Smooth muscle cell (in vitro differentiated cells): Measurements from ENCODE around the gene ANKK1. TPM values are rescaled to one million over a fixed set of nuclear protein-coding genes. Genes with fewer than 3 reads are reported as not detected.
A peak's percentile ranks its signal among the peaks of the same experiment; 100 is the strongest.

Experiments
- DNase-seq: peaks from one replicate; lab custom pipeline; 2025; ENCODE audit not compliant: unreplicated experiment; lab: John Stamatoyannopoulos, UW
- H2AFZ ChIP-seq: fragments of 200-600 bp; sonication (generic); 2 replicates; pipeline ENCODE4 v1.6.0; 2016; ENCODE audit warnings: antibody characterized with exemption, low read depth, mild to moderate bottlenecking
- H3F3A ChIP-seq: fragments of 200-600 bp; sonication (generic); 2 replicates; pipeline ENCODE4 v1.6.0; 2017; ENCODE audit warnings: antibody characterized with exemption, low read depth
- H3K27ac ChIP-seq: fragments of 200-600 bp; sonication (generic); 2 replicates; pipeline ENCODE4 v1.5.1; 2016; ENCODE audit warnings: low read depth, mild to moderate bottlenecking
- H3K27me3 ChIP-seq: fragments of 200-600 bp; sonication (generic); 2 replicates; pipeline ENCODE4 v1.6.1; 2016; ENCODE audit warnings: low read depth, mild to moderate bottlenecking
- H3K36me3 ChIP-seq: fragments of 200-600 bp; sonication (generic); 2 replicates; pipeline ENCODE4 v1.5.1; 2016; ENCODE audit warnings: low read depth
- H3K4me1 ChIP-seq: fragments of 200-600 bp; sonication (generic); 2 replicates; pipeline ENCODE4 v1.5.1; 2016; ENCODE audit warnings: low read depth
- H3K4me2 ChIP-seq: fragments of 200-600 bp; sonication (generic); 2 replicates; pipeline ENCODE4 v1.6.0; 2016; ENCODE audit warnings: mild to moderate bottlenecking
- H3K4me3 ChIP-seq: fragments of 200-600 bp; sonication (generic); 2 replicates; pipeline ENCODE4 v1.5.1; 2016; ENCODE audit warnings: mild to moderate bottlenecking
- H3K79me2 ChIP-seq: fragments of 200-600 bp; sonication (generic); 2 replicates; pipeline ENCODE4 v1.6.0; 2016; ENCODE audit warnings: low read depth, mild to moderate bottlenecking
- H3K9ac ChIP-seq: fragments of 200-600 bp; sonication (generic); 2 replicates; pipeline ENCODE4 v1.6.0; 2016; ENCODE audit warnings: low read depth
- H3K9me3 ChIP-seq: fragments of 200-600 bp; sonication (generic); replicated peaks from 2 replicates; pipeline ENCODE4 v1.5.1; 2016; ENCODE audit warnings: low read depth
- H4K20me1 ChIP-seq: fragments of 200-600 bp; sonication (generic); 2 replicates; pipeline ENCODE4 v1.6.0; 2016; ENCODE audit warnings: low read depth
- WGBS: methylation state at CpG from one replicate; pipeline ENCODE4 v1.1.7; 2016; ENCODE audit warnings: low lambda C conversion rate; 5-methylcytosine and 5-hydroxymethylcytosine counted together
- polyA plus RNA-seq: library from polyadenylated mRNA; unstranded; fragments of >200 nt; fragmentation: Nextera tagmentation; extraction: Ambion mirVana; gene quantifications from 2 replicates; pipeline ENCODE4 v1.2.1, GENCODE V29; 2016
- total RNA-seq: library from RNA; depleted of rRNA; stranded (reverse); fragments of >200 nt; gene quantifications from 2 replicates; pipeline ENCODE4 v1.2.3, GENCODE V29; 2014
- TF ChIP-seq, protein P1 (sequence below): fragments of 200-600 bp; sonication (generic); IDR thresholded peaks from 2 replicates; pipeline ENCODE4 v1.5.1; 2017; ENCODE audit warnings: borderline replicate concordance, mild to moderate bottlenecking, antibody characterized with exemption; ENCODE audit not compliant: insufficient read depth, poor library complexity, severe bottlenecking

Gene ANKK1, protein sequence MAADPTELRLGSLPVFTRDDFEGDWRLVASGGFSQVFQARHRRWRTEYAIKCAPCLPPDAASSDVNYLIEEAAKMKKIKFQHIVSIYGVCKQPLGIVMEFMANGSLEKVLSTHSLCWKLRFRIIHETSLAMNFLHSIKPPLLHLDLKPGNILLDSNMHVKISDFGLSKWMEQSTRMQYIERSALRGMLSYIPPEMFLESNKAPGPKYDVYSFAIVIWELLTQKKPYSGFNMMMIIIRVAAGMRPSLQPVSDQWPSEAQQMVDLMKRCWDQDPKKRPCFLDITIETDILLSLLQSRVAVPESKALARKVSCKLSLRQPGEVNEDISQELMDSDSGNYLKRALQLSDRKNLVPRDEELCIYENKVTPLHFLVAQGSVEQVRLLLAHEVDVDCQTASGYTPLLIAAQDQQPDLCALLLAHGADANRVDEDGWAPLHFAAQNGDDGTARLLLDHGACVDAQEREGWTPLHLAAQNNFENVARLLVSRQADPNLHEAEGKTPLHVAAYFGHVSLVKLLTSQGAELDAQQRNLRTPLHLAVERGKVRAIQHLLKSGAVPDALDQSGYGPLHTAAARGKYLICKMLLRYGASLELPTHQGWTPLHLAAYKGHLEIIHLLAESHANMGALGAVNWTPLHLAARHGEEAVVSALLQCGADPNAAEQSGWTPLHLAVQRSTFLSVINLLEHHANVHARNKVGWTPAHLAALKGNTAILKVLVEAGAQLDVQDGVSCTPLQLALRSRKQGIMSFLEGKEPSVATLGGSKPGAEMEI
- total RNA-seq: 0.13 TPM in 1 of 2 replicates, not detected in the other
- polyA plus RNA-seq: 0.74 TPM in 1 of 2 replicates, not detected in the other

- no peak within 1 kb of the TSS for H3K27ac ChIP-seq
- H3K36me3 ChIP-seq: no peaks in the 10 kb centered on the region
- peak within 1 kb of the TSS; percentile 77 for H3K4me2 ChIP-seq
- peaks cover 39% of the 10 kb centered on the region for H3K27me3 ChIP-seq
- no peaks in the 10 kb centered on the region for H3K9me3 ChIP-seq
- TF ChIP-seq, protein P1, sequence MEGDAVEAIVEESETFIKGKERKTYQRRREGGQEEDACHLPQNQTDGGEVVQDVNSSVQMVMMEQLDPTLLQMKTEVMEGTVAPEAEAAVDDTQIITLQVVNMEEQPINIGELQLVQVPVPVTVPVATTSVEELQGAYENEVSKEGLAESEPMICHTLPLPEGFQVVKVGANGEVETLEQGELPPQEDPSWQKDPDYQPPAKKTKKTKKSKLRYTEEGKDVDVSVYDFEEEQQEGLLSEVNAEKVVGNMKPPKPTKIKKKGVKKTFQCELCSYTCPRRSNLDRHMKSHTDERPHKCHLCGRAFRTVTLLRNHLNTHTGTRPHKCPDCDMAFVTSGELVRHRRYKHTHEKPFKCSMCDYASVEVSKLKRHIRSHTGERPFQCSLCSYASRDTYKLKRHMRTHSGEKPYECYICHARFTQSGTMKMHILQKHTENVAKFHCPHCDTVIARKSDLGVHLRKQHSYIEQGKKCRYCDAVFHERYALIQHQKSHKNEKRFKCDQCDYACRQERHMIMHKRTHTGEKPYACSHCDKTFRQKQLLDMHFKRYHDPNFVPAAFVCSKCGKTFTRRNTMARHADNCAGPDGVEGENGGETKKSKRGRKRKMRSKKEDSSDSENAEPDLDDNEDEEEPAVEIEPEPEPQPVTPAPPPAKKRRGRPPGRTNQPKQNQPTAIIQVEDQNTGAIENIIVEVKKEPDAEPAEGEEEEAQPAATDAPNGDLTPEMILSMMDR: peak; percentile 29
- WGBS: 13% methylated on average over 46 of the region's 46 CpGs
- H3F3A ChIP-seq: no peaks in the 10 kb centered on the region
- DNase-seq: no peak
- H3K4me1 ChIP-seq: peaks cover 6% of the 10 kb centered on the region
- no peaks in the 10 kb centered on the region for H3K79me2 ChIP-seq
- no peaks in the 10 kb centered on the region for H4K20me1 ChIP-seq
- H3K4me3 ChIP-seq: peak within 1 kb of the TSS; percentile 35
- no peak within 1 kb of the TSS for H3K9ac ChIP-seq
- peak within 1 kb of the TSS; percentile 31 for H2AFZ ChIP-seq
Measured at GRCh38 chr11:113387605-113388211, at the start of gene ANKK1. Gene ANKK1, plus strand, starts transcription at chr11:113387779. Its CDS starts 106 bp downstream, at chr11:113387885.

DNA sequence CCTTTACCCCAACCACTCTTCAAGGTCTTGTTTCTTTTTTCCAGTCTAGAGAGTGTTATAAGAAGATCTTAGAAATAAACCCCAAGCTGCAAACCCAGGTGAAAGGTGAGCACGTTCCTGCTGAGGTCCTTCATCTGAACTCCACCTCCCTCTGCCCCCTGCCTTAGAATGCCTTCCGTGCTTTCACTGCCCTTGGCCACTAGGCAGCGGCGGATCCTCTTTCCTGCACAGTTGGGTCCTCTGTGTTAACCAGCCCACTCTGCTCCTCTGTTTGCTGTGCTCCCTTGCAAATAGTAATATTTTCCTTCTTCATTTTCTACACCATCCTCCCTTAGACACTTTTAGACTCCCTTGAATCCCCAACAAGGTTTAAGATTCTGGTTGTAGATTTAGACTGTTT lies 48.8 kb upstream of the ANKK1 start:
- H4K20me1 ChIP-seq: no peaks in the 10 kb centered on the region
- WGBS: 69% methylated on average over 4 of the region's 4 CpGs
- H3K27ac ChIP-seq: no peak overlapping the region
- no peaks in the 10 kb centered on the region for H3F3A ChIP-seq
- H3K4me1 ChIP-seq: no peaks in the 10 kb centered on the region
- H3K4me2 ChIP-seq: no peak overlapping the region
- TF ChIP-seq, protein P1: no peak
- no peaks in the 10 kb centered on the region for H3K9me3 ChIP-seq
- peaks cover 14% of the 10 kb centered on the region for H3K27me3 ChIP-seq
- H2AFZ ChIP-seq: no peak overlapping the region
- H3K4me3 ChIP-seq: no peak overlapping the region
- H3K9ac ChIP-seq: no peak overlapping the region
- DNase-seq: no peak
- H3K36me3 ChIP-seq: peaks cover 7% of the 10 kb centered on the region
- H3K79me2 ChIP-seq: no peaks in the 10 kb centered on the region

DNA sequence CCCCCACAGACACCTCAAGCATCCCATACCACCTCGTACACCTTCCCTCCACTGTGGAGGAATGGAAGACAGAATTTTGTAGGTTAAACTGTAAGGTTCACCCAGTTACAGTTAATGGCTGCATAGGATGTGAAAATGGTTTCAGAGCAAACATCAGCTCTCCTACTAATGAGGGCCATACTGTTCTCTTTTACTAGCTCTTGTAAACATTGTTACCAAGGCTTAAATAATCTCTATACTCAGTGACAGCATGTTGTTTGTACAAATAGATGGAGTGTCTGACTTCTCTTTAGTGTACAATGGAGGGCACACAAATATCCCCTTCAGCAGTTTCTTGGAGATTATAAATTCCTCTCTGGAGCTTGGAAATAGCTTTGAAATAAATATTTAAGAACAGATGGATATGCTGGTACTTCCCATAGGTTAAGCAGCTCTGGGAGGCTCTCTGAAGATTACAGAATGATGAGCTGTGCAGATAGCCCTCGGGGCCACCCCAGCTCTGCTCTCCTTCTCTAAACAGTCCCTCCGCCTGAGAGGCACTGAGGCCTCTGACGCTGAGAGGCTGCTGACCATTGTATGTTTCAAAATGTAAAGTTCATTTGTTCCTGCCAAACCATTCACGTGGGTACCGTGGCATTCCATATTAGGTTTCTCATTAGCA lies 47.5 kb upstream of the ANKK1 start:
- Histone ChIP-seq H3K4me3 (no peak overlapping the region), H3K79me2 (no peaks in the 10 kb centered on the region), H3K4me2 (no peak overlapping the region), H3K27me3 (peaks cover 9% of the 10 kb centered on the region), H3K36me3 (peaks cover 4% of the 10 kb centered on the region), H4K20me1 (no peaks in the 10 kb centered on the region), H3K4me1 (no peaks in the 10 kb centered on the region), H3K27ac (no peak overlapping the region), H3F3A (no peaks in the 10 kb centered on the region), H2AFZ (no peak overlapping the region), H3K9me3 (no peaks in the 10 kb centered on the region), H3K9ac (no peak overlapping the region)
- 75% methylated on average over 6 of the region's 6 CpGs for WGBS
- TF ChIP-seq, protein P1: no peak
- DNase-seq: no peak
